NB4 (cell line): ENCODE results near the gene MEGF11.
"Not testable (repeated sequence)": the region's sequence is repeated elsewhere in the genome, so short reads cannot be mapped to it uniquely, and the experiment has no call there.

Source experiments
- DNase-seq: peaks from one replicate; pipeline ENCODE4 v3.0.0; 2010; ENCODE audit warnings: low read depth
- H3K4me3 ChIP-seq: one replicate; pipeline ENCODE4 v1.5.1; 2011; ENCODE audit warnings: mild to moderate bottlenecking, low read depth, low read length, moderate library complexity
- MAX ChIP-seq: IDR thresholded peaks from 2 replicates; pipeline ENCODE4 v1.6.1; 2011; ENCODE audit warnings: low read depth, low read length
- MYC ChIP-seq: IDR thresholded peaks from 2 replicates; pipeline ENCODE4 v1.6.1; 2011; ENCODE audit warnings: low read depth, low read length
- POLR2A ChIP-seq: IDR thresholded peaks from 2 replicates; pipeline ENCODE4 v1.6.1; 2011; ENCODE audit warnings: mild to moderate bottlenecking; ENCODE audit not compliant: insufficient read length; ENCODE audit errors: extremely low read depth
- TF ChIP-seq, protein P1 (sequence below): IDR thresholded peaks from one replicate; pipeline ENCODE4 v1.5.1; 2012; ENCODE audit warnings: low read depth, low read length

MEGF11 gene

GRCh38 chr15:65978110-65978509 is 275.4 kb downstream of the MEGF11 start:
- DNase-seq, result no peak
- TF ChIP-seq MAX (no peak), MYC (no peak)
- TF ChIP-seq, protein P1, sequence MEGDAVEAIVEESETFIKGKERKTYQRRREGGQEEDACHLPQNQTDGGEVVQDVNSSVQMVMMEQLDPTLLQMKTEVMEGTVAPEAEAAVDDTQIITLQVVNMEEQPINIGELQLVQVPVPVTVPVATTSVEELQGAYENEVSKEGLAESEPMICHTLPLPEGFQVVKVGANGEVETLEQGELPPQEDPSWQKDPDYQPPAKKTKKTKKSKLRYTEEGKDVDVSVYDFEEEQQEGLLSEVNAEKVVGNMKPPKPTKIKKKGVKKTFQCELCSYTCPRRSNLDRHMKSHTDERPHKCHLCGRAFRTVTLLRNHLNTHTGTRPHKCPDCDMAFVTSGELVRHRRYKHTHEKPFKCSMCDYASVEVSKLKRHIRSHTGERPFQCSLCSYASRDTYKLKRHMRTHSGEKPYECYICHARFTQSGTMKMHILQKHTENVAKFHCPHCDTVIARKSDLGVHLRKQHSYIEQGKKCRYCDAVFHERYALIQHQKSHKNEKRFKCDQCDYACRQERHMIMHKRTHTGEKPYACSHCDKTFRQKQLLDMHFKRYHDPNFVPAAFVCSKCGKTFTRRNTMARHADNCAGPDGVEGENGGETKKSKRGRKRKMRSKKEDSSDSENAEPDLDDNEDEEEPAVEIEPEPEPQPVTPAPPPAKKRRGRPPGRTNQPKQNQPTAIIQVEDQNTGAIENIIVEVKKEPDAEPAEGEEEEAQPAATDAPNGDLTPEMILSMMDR, result no peak
- no peak overlapping the region for H3K4me3 ChIP-seq

- not testable (repeated sequence) for DNase-seq, H3K4me3 ChIP-seq
These were observed 277.4 kb downstream of the MEGF11 start for GRCh38 chr15:65976196-65976595.

- H3K4me3 ChIP-seq, result no peak overlapping the region
- TF ChIP-seq MAX (no peak), POLR2A (no peak), MYC (no peak)
- TF ChIP-seq, protein P1, result no peak
- DNase-seq, result no peak
These were observed 281.9 kb downstream of the MEGF11 start for GRCh38 chr15:65971741-65971995.

- H3K4me3 ChIP-seq, result no peak overlapping the region
- DNase-seq, result no peak
- TF ChIP-seq POLR2A (no peak), MYC (no peak), MAX (no peak)
- TF ChIP-seq, protein P1, result no peak
These were observed 282.4 kb downstream of the MEGF11 start for GRCh38 chr15:65970937-65971740.

DNA sequence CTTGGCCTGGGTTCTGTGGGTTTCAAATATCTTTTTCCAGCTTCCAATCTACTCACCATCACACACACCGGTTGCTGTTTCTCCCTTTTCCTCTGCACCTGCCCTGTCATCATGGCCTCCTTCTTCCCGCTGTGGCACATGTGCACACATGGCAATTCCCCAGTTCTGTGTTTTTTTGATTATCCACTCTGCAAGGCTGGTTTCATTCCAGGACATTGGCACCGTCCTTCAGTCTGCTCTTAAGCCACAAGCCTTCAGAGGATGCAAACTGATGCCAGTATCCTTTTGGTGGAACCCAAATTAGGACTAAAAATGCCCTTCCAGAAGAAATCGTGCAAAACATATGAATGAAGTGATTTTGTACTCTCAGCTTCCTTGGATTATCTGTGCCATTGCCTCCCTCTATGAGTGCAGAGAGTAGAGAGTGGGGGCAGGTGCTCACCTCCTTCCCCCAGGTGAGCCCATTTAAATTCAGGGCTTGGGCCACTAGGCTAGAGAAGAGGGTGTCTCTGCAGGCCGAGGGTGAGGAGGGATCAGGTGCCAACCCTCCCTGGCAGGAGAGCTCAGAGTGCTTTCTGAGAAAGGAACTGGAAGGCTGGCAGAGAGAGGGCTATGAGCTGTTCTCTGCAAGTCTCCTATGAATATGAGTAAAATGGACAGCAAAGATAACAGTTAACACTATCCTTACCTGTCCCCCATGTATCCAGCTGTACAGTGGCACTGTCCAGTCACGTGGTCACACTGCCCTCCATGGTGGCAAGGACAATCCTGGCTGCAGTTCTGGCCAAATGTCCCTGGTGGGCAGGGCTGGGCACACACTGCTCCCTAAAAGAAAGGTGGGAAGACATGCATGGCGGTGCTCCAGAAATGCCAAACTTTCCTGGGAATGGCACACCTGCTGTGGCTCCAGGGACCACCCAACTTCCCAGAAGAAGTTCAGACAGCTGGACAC is 283.4 kb downstream of the MEGF11 start:
- H3K4me3 ChIP-seq, result no peak overlapping the region
- DNase-seq, result no peak
- no peak for TF ChIP-seq POLR2A
- no peak for TF ChIP-seq MYC
- TF ChIP-seq, protein P1, result no peak
- TF ChIP-seq MAX, result no peak

GRCh38 chr15:65968511-65968910 is 285.0 kb downstream of the MEGF11 start:
- TF ChIP-seq, protein P1, result no peak
- no peak for TF ChIP-seq POLR2A
- no peak for TF ChIP-seq MYC
- no peak for TF ChIP-seq MAX
- DNase-seq, result no peak
- H3K4me3 ChIP-seq, result no peak overlapping the region
